GM19351 (cell line): ENCODE data around the gene ARHGAP31.
"Not testable (repeated sequence)": the region's sequence is repeated elsewhere in the genome, so short reads cannot be mapped to it uniquely, and the experiment has no call there.

Source experiments
- ATAC-seq: cut with Tn5 transposase; IDR thresholded peaks from one replicate; pipeline ENCODE4 v1.9.1; 2021; ENCODE audit warnings: mild to moderate bottlenecking, moderate library complexity; ENCODE audit not compliant: unreplicated experiment

The ARHGAP31 gene

GRCh38 chr3:119349354-119350041 is 55.3 kb downstream of the ARHGAP31 start:
- ATAC-seq: no peak

GRCh38 chr3:119350114-119350513 is 55.9 kb downstream of the ARHGAP31 start:
- ATAC-seq: no peak

GRCh38 chr3:119351581-119351980 is 57.4 kb downstream of the ARHGAP31 start:
- no peak for ATAC-seq

GRCh38 chr3:119352034-119352609 is 57.9 kb downstream of the ARHGAP31 start:
- peak; percentile 96 for ATAC-seq

- ATAC-seq: peak; percentile 44
These were observed 58.8 kb downstream of the ARHGAP31 start for GRCh38 chr3:119352863-119353527.

DNA sequence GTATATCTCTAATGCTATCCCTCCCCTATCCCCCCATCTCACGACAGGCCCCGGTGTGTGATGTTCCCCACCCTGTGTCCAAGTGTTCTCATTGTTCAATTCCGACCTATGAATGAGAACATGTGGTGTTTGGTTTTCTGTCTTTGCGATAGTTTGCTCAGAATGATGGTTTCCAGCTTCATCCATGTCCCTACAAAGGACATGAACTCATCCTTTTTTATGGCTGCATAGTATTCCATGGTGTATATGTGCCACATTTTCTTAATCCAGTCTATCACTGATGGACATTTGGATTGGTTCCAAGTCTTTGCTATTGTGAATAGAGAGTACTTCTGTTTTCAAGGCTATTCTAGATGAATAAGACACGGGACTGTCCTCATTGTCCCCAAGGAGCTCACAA is 61.4 kb downstream of the ARHGAP31 start:
- not testable (repeated sequence) for ATAC-seq

DNA sequence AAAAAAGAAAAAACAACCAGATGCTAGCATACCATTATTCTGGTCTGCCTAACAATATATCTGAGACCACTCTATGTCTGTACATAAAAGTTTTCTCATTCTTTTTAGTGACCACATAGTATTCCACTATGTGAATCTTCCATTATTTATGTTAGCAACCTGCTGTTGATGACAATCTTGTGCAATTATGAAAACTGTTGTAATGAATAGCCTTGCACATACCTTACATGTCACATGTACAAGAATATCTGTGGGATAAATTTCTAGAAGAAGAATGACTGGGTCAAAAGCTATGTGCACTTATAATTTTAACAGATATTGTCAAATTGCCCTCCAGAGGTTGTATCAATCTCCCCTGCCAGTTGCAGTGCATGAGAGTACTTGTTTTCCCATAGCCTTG is 62.5 kb downstream of the ARHGAP31 start:
- ATAC-seq: no peak

GRCh38 chr3:119357190-119357589 is 63.0 kb downstream of the ARHGAP31 start:
- no peak for ATAC-seq

DNA sequence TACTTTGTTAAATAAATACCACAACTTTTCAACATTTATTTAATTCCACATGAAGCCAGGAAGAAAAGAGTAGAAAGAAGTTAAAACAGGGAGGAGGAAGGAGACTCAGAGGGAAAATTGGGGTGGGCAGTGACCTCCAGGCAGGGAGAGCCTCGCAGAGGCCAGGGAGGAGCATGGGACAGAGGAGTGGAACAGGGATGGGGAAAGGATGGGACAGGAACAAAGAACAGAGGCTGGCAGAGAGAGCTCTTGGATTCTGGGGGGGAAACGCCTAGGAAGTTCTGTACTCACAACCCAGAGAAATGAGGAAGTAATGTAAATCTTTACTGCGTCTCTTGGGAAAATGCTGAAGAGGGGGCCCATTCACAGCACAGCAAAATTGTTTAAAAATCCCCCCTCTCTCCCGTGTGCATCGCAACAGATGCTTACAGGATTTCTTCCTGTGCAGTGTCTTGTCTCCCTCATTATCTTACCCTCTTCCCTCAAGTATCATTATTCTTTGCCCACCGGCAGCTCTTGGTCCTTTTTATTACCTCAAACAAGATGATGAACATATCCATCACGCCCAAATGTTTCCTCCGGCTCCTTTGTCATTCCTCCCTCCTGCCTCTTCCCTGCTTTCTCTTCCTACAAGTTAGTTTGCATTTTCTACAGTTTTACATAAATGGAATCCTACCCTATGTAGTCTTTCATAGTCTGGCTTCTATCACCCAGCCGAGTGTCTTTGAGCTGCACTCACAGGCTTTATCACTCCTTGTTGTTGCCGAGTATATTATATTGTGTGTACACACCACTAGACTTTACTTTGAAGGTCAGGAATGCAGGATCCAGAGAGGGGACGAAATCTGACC is 65.5 kb downstream of the ARHGAP31 start:
- peak; percentile 62 for ATAC-seq

DNA sequence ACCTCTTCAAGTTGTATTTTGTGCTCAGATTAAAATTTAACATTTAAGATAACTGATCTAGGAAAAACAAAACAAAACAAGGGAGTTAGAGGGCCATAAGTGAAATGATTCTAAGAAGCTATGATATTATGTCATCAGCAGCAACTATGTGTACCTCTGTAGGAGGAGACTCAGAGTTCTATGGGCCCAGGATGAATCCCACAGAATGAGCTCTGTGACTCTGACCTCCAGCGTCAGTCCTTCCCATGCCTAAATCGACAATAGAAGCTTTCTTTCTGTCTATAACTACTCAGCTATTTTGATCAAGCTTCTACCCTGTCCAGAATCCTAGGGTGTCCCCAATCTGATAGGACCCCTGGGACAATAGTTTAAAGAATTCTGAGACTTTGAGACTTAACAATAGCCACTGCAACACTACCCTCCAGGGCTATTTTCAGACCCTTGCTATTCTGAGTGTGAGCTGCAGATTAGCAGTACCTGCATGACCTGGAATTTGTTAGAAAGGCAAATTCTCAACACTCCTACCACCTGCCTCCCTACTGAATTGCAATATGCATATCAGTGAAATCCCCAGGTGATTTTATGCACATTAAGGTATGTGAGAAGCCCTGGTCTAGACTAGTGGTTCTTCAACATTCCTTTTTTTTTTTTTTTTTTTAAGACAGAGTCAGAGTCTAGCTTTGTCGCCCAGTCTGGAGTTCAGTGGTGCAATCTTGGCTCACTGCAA is 66.7 kb downstream of the ARHGAP31 start:
- no peak for ATAC-seq

GRCh38 chr3:119362010-119362409 is 67.8 kb downstream of the ARHGAP31 start:
- ATAC-seq: no peak

DNA sequence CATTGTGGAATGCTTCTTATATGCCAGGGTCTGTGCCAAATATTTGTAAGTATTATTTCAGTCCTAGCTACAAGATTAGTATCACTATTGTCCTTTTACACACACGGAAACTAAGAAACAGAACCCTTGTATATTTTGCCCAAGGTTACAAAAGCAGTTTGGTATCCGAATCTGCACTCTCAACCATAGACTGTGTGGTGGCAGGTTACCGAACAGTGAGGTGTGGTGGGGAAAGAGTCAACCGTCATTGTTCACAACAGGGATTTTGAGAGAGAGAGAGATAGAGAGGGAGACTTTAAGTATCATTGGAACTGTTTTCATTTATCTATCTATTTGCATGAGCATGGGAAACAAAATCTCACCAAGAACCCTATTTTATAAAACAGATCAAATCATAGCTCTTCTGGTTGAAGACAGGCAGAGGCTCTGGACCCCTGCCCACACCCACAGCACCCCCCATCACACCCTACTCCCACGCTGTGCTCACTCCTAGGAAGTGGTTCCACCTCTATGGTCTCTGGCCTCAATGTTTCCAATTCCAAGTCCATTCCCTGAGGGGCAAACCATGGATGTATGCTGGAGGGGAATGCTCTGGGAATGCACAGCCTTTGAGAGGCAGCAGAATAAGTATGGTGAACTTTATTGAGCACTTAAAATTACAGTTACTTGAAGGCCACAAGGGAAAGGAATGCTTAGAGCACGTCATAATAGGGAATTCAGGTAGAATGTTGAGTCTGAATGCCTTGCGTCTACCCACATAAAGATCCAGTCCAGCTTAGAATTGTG is 69.0 kb downstream of the ARHGAP31 start:
- ATAC-seq: no peak

- ATAC-seq: no peak
These were observed 70.2 kb downstream of the ARHGAP31 start for GRCh38 chr3:119364401-119364800.

DNA sequence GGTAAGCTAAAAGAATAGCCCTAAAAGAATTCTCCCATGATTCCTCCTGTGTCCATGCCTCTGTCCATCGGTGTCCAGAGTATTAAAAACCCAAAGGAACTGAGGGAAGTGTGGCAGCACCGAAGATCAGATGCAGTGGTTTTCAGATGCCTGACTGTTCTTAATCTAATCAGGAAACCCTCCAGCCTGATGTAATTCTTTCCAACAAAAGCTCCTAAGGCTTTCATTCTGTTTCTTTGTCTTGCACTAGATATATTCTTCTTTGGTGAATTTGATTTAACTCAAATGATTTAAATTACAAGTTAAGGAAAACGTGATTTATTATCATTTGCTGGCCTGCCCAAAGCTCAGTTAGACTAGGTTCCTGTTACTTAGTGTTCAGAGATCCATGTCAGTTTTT is 71.2 kb downstream of the ARHGAP31 start:
- ATAC-seq: no peak

DNA sequence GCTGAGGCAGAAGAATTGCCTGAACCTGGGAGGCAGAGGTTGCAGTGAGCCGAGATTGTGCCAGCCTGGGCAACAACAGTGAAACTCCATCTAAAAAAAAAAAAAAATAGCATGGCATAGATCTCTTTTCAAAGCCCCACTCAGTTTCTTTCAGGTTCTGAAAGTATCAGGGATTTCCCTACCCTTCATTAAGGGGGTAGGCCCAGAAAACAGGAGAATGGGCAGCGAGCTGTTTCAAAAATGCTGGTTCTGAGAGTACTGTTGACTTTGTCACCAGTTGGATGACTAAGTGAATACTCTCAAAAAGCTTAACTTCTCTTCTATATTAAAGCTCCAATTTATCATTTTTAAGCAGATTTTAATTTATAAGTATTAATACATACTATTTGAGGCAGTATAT is 72.8 kb downstream of the ARHGAP31 start:
- no peak for ATAC-seq

DNA sequence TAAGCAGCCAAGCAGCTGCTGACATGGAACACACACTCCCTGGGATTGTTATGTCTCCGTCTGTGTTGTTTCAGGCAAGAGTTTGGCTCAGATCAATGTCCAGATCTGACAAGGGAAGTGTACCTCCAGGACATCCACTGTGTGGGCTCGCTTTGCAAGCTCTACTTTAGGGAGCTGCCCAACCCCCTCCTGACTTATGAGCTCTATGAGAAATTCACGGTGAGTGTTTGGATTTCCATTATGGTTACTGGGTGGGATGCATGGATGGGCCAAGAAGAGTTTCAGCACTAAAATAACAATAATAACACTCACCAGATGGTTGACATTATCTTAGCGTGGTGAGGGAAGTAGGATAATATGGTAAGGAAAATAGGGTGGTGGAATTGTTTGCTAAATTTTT is 74.1 kb downstream of the ARHGAP31 start:
- ATAC-seq: no peak

DNA sequence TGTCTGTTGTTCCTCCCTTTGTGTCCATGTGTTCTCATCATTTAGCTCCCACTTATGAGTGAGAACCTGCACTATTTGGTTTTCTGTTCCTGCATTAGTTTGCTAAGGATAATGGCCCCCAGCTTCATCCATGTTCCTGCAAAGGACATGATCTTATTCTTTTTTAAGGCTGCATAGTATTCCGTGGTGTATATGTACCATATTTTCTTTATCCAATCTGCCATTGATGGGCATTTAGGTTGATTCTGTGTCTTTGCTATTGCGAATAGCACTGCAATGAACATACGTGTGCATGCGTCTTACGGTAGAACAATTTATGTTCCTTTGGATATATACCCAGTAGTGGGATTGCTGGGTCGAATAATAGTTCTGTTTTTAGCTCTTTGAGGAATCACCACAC is 77.6 kb downstream of the ARHGAP31 start:
- not testable (repeated sequence) for ATAC-seq

- ATAC-seq: no peak
These were observed 80.9 kb downstream of the ARHGAP31 start for GRCh38 chr3:119375106-119375505.

DNA sequence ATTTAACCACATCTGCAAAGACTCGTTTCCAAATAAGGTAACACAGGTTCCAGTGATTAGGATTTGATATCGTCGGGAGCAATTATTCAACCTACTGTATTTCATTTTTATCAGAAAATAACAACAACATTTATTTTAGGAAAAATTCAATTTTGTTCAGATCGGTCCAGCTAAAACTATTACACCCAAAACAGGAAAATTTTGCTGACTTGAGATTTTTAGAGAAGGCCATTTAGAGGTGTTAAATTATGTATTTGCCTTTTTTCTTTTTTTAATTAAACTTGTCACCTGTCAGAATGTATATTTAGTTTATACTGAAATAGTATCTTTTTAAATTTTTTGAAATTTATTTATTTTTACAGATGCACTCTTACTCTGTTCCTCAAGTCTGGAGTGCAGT is 81.3 kb downstream of the ARHGAP31 start:
- ATAC-seq: no peak

GRCh38 chr3:119376758-119377157 is 82.6 kb downstream of the ARHGAP31 start:
- ATAC-seq: no peak
